Glutamatergic neuron (in vitro differentiated cells): ENCODE measurements around the gene GPBP1L1. TPM values are rescaled to one million over a fixed set of nuclear protein-coding genes. Genes with fewer than 3 reads are reported as not detected.

ENCODE experiments used
- DNase-seq: peaks from one replicate; pipeline ENCODE4 v3.0.0; 2022
- H3K27ac Mint-ChIP-seq: one replicate; pipeline ENCODE4 v1.8.0; 2020; ENCODE audit warnings: mild to moderate bottlenecking, mixed read lengths, inconsistent platforms; ENCODE audit not compliant: unreplicated experiment
- H3K27me3 Mint-ChIP-seq: one replicate; pipeline ENCODE4 v1.8.0; 2020; ENCODE audit warnings: mild to moderate bottlenecking, moderate library complexity, mixed read lengths, inconsistent platforms; ENCODE audit not compliant: unreplicated experiment
- H3K36me3 Mint-ChIP-seq: one replicate; pipeline ENCODE4 v1.8.0; 2020; ENCODE audit warnings: mild to moderate bottlenecking, mixed read lengths, inconsistent platforms; ENCODE audit not compliant: unreplicated experiment
- H3K4me1 Mint-ChIP-seq: one replicate; pipeline ENCODE4 v1.8.0; 2020; ENCODE audit warnings: mild to moderate bottlenecking, low read depth, mixed read lengths, inconsistent platforms; ENCODE audit not compliant: unreplicated experiment
- H3K4me3 Mint-ChIP-seq: one replicate; pipeline ENCODE4 v1.8.0; 2020; ENCODE audit warnings: mild to moderate bottlenecking, mixed read lengths, inconsistent platforms; ENCODE audit not compliant: unreplicated experiment
- H3K9me3 Mint-ChIP-seq: one replicate; pipeline ENCODE4 v1.8.0; 2020; ENCODE audit warnings: mild to moderate bottlenecking, moderate library complexity, mixed read lengths, inconsistent platforms; ENCODE audit not compliant: unreplicated experiment
- total RNA-seq: library from RNA; stranded (reverse); fragmentation: NEBNext Ultra II Directional; extraction: Animal tissue kit (Norgen Biotek cat#: 25700); gene quantifications from one replicate; pipeline ENCODE4 v1.2.1, GENCODE V29; 2021; ENCODE audit not compliant: unreplicated experiment
- TF ChIP-seq, protein P1 (sequence below): fragments of 200-600 bp; sonication (generic); IDR thresholded peaks from one replicate; pipeline ENCODE4 v1.5.0; 2021; ENCODE audit not compliant: partially characterized antibody, unreplicated experiment

The GPBP1L1 gene
- total RNA-seq, 1 donor from 2014 or later: 103 TPM

DNA sequence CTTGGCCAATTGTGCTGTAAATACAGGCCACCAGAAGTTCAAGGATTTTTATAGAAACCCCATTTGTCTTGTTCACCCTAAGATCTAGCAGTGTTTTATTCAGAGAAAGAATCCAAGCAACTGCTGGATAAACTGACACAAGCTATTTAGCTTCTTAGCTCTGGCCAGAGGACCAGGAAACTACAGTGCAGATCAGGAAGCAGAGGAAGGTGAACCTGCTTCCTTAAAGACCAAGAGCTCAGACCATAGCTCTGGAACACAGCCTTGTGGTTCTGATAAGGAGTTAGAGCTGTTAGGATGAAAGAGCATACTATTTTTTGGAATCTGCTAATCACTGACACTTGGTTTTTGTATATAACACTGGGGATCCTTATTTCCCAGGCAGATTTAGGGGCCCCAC is 57.3 kb downstream of the GPBP1L1 start:
- no peaks in the 10 kb centered on the region for H3K36me3 Mint-ChIP-seq
- peaks cover 3% of the 10 kb centered on the region for H3K27me3 Mint-ChIP-seq
- TF ChIP-seq, protein P1, sequence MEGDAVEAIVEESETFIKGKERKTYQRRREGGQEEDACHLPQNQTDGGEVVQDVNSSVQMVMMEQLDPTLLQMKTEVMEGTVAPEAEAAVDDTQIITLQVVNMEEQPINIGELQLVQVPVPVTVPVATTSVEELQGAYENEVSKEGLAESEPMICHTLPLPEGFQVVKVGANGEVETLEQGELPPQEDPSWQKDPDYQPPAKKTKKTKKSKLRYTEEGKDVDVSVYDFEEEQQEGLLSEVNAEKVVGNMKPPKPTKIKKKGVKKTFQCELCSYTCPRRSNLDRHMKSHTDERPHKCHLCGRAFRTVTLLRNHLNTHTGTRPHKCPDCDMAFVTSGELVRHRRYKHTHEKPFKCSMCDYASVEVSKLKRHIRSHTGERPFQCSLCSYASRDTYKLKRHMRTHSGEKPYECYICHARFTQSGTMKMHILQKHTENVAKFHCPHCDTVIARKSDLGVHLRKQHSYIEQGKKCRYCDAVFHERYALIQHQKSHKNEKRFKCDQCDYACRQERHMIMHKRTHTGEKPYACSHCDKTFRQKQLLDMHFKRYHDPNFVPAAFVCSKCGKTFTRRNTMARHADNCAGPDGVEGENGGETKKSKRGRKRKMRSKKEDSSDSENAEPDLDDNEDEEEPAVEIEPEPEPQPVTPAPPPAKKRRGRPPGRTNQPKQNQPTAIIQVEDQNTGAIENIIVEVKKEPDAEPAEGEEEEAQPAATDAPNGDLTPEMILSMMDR: no peak
- H3K27ac Mint-ChIP-seq: no peak overlapping the region
- H3K4me3 Mint-ChIP-seq: no peak overlapping the region
- peaks cover 3% of the 10 kb centered on the region for H3K9me3 Mint-ChIP-seq
- no peak for DNase-seq
- H3K4me1 Mint-ChIP-seq: peaks cover 2% of the 10 kb centered on the region

DNA sequence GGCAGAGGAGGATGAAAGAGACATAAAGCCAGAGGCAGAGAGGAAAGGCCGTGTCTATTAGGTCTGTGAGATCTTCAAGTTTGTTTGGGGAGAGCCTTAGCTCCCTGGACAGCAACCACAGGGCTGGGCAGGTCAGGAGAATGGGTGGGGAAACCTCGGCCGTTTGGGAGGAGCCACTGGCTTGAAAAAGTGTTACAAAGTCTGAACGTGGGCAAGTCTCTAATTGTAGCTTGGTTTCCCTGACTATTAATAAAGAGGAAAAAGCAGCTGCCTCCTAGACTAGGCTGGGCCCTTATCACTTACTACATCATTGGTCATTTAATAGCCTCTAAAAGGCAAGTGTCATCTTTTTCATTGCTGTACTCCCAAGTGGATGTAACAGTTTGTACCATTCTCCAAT is 62.4 kb downstream of the GPBP1L1 start, which contains the start of gene CCDC17:
Gene CCDC17 (minus strand): TSS at position 83 of the 400 bp plus-strand sequence. CDS start 145 bp downstream, outside the sequence.
- H3K9me3 Mint-ChIP-seq: peaks cover 5% of the 10 kb centered on the region
- peaks cover 2% of the 10 kb centered on the region for H3K4me1 Mint-ChIP-seq
- no peak within 1 kb of the TSS for H3K27ac Mint-ChIP-seq
- DNase-seq: no peak
- H3K36me3 Mint-ChIP-seq: no peaks in the 10 kb centered on the region
- H3K4me3 Mint-ChIP-seq: no peak within 1 kb of the TSS
- TF ChIP-seq, protein P1: no peak
- H3K27me3 Mint-ChIP-seq: peaks cover 5% of the 10 kb centered on the region

DNA sequence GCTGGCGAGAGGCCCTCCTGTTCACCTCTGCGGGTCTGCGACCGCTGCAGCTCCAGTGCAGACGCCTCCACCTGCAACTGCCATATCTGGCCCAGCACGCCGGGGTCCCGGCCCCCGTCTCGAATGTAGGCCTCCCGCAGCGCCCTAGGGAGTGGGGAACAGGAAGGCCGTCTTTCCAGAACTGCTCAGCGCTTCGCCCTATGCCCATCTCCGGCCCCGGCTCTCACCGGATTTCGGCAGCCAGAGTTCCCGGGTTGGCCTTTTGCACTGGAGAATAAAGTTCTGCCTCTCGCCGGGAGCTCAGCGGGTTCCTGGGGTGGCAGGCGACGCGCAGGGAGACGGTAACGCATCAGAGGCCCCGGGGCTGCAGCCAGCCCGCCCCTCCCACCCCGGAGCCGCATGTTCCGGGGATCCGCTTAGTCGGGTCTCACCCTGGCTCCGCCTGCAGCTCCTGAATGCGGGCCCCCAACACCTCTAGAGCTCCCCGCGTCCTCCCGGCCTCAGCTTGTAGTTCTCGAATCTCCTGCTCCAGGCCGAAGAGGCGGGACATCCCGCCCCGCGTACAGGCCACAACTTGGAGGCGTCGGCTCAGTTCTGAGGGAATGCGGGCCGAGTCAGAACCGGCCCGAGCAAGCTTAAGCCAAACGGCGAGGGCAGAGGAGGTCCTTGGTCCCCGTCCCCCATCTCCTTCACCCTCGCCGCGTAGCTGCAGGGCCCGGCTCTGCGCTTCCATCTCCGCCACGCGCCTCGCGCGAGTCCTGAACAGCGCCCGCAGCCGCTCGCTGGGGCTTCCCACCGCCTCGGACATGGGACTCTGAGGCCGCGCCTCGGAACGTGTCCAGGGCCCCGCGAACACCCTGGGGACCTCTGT is 63.6 kb downstream of the GPBP1L1 start:
- no peak overlapping the region for H3K4me3 Mint-ChIP-seq
- DNase-seq: no peak
- H3K36me3 Mint-ChIP-seq: no peaks in the 10 kb centered on the region
- TF ChIP-seq, protein P1: no peak
- peaks cover 2% of the 10 kb centered on the region for H3K4me1 Mint-ChIP-seq
- H3K9me3 Mint-ChIP-seq: peaks cover 7% of the 10 kb centered on the region
- H3K27ac Mint-ChIP-seq: no peak overlapping the region
- H3K27me3 Mint-ChIP-seq: peaks cover 5% of the 10 kb centered on the region

GRCh38 chr1:45621895-45622523 is 64.3 kb downstream of the GPBP1L1 start:
- DNase-seq: no peak
- TF ChIP-seq, protein P1: no peak
- peaks cover 5% of the 10 kb centered on the region for H3K27me3 Mint-ChIP-seq
- H3K36me3 Mint-ChIP-seq: no peaks in the 10 kb centered on the region
- H3K4me3 Mint-ChIP-seq: no peak overlapping the region
- peaks cover 7% of the 10 kb centered on the region for H3K9me3 Mint-ChIP-seq
- H3K27ac Mint-ChIP-seq: no peak overlapping the region
- peaks cover 2% of the 10 kb centered on the region for H3K4me1 Mint-ChIP-seq

DNA sequence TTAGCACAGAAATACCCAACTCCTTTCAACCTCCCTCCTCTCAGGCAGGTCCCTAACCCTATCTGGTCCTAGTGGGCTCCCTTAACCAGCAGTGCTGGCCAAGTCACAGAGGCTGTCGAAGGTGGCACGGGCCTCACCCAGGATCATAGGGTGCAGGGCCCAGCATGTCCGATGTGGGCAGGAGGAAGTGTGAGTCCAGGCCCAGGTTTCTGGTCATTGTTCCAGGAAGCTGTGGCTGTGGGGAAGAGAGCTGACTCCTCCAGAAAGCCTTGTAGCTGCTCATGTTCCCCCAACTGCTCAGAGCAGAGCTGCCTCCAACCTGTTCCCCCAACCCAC is 64.9 kb downstream of the GPBP1L1 start:
- H3K36me3 Mint-ChIP-seq: no peaks in the 10 kb centered on the region
- no peak overlapping the region for H3K27ac Mint-ChIP-seq
- H3K4me3 Mint-ChIP-seq: no peak overlapping the region
- TF ChIP-seq, protein P1: no peak
- peaks cover 7% of the 10 kb centered on the region for H3K9me3 Mint-ChIP-seq
- DNase-seq: no peak
- peaks cover 6% of the 10 kb centered on the region for H3K27me3 Mint-ChIP-seq
- peaks cover 2% of the 10 kb centered on the region for H3K4me1 Mint-ChIP-seq
